SH-SY5Y (cell line): ENCODE results near the gene PCP4.

ENCODE experiments used
- GATA2 ChIP-seq: IDR thresholded peaks from 2 replicates; pipeline ENCODE4 v1.6.1; 2011; ENCODE audit warnings: mild to moderate bottlenecking, low read depth, low read length
- GATA3 ChIP-seq: IDR thresholded peaks from 2 replicates; pipeline ENCODE4 v1.6.1; 2011; ENCODE audit warnings: low read depth, mild to moderate bottlenecking, low read length, moderate library complexity

DNA sequence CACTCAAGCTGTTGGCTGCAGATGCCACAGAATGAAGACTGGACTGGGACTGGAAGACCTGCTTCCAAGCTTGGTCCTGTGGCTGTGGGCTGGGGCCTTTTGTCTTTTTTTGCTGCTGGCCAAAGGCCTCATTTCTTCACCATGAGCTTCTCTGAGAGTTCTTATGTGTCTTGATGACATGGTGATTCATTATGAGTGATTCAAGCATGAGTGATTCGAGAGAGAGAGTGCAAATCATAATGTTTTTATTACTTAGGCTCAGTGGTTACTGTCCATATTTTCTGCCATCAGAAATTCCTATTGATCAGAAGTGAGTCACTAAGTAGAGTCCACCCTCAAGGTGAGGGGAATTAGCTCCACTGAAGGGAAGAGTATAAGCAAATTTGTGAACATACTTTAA lies 94.0 kb downstream of the PCP4 start:
- TF ChIP-seq GATA2 (no peak), GATA3 (no peak)
